Endothelial cell (in vitro differentiated cells): Measurements from ENCODE around the gene ATG5. TPM values are rescaled to one million over a fixed set of nuclear protein-coding genes. Genes with fewer than 3 reads are reported as not detected.

Experiments
- DNase-seq: peaks from one replicate; pipeline ENCODE4 v3.0.0; 2021; ENCODE audit warnings: low spot score
- H3K27ac Mint-ChIP-seq: one replicate; pipeline ENCODE4 v1.8.0; 2021; ENCODE audit warnings: mixed read lengths, inconsistent platforms; ENCODE audit not compliant: unreplicated experiment
- H3K27me3 Mint-ChIP-seq: one replicate; pipeline ENCODE4 v1.8.0; 2021; ENCODE audit warnings: mild to moderate bottlenecking, moderate library complexity, mixed read lengths, inconsistent platforms; ENCODE audit not compliant: unreplicated experiment
- H3K36me3 Mint-ChIP-seq: one replicate; pipeline ENCODE4 v1.8.0; 2021; ENCODE audit warnings: mild to moderate bottlenecking, low read depth, mixed read lengths, inconsistent platforms; ENCODE audit not compliant: unreplicated experiment
- H3K4me1 Mint-ChIP-seq: one replicate; pipeline ENCODE4 v1.8.0; 2021; ENCODE audit warnings: mild to moderate bottlenecking, mixed read lengths, inconsistent platforms; ENCODE audit not compliant: unreplicated experiment
- H3K4me3 Mint-ChIP-seq: one replicate; pipeline ENCODE4 v1.8.0; 2021; ENCODE audit warnings: mild to moderate bottlenecking, mixed read lengths, inconsistent platforms; ENCODE audit not compliant: unreplicated experiment
- H3K9me3 Mint-ChIP-seq: one replicate; pipeline ENCODE4 v1.8.0; 2021; ENCODE audit warnings: mixed read lengths, inconsistent platforms; ENCODE audit not compliant: unreplicated experiment
- total RNA-seq: library from RNA; stranded (reverse); fragmentation: NEBNext Ultra II Directional; extraction: Animal tissue kit (Norgen Biotek cat#: 25700); gene quantifications from one replicate; pipeline ENCODE4 v1.2.1, GENCODE V29; 2021; ENCODE audit not compliant: unreplicated experiment
- TF ChIP-seq, protein P1 (sequence below): fragments of 200-600 bp; sonication (generic); IDR thresholded peaks from one replicate; pipeline ENCODE4 v1.5.0; 2021; ENCODE audit warnings: antibody characterized with exemption; ENCODE audit not compliant: unreplicated experiment

ATG5 gene
- total RNA-seq, 1 donor from 2014 or later: 27.5 TPM

GRCh38 chr6:106324726-106325335 is 729 bp downstream of the ATG5 start:
- DNase-seq: no peak
- H3K36me3 Mint-ChIP-seq: peaks cover 4% of the 10 kb centered on the region
- peaks cover 2% of the 10 kb centered on the region for H3K27me3 Mint-ChIP-seq
- H3K9me3 Mint-ChIP-seq: no peaks in the 10 kb centered on the region
- H3K4me1 Mint-ChIP-seq: peaks cover 18% of the 10 kb centered on the region
- H3K4me3 Mint-ChIP-seq: peak overlapping the region; percentile 95
- TF ChIP-seq, protein P1, sequence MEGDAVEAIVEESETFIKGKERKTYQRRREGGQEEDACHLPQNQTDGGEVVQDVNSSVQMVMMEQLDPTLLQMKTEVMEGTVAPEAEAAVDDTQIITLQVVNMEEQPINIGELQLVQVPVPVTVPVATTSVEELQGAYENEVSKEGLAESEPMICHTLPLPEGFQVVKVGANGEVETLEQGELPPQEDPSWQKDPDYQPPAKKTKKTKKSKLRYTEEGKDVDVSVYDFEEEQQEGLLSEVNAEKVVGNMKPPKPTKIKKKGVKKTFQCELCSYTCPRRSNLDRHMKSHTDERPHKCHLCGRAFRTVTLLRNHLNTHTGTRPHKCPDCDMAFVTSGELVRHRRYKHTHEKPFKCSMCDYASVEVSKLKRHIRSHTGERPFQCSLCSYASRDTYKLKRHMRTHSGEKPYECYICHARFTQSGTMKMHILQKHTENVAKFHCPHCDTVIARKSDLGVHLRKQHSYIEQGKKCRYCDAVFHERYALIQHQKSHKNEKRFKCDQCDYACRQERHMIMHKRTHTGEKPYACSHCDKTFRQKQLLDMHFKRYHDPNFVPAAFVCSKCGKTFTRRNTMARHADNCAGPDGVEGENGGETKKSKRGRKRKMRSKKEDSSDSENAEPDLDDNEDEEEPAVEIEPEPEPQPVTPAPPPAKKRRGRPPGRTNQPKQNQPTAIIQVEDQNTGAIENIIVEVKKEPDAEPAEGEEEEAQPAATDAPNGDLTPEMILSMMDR: no peak
- H3K27ac Mint-ChIP-seq: peak overlapping the region; percentile 76

DNA sequence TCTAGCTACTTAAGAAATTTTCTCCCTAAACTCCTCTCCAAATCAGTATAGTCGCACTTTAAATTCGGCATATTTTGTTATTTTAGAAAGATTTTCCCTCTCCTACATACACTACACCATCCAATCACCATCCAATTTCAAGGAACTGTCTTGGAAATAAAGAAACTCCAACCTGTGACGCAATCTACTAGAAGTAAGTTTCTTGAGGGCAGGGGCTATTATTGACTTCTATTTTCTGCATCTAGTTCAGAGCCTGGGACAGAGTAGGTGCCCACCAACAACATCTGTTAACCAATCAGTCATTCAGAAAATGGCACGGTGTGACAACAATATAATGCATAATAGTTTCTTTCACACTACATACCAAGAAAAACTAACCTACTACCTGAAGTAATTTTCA is 3.6 kb downstream of the ATG5 start:
- H3K4me3 Mint-ChIP-seq: no peak overlapping the region
- no peak for DNase-seq
- peaks cover 18% of the 10 kb centered on the region for H3K4me1 Mint-ChIP-seq
- peaks cover 4% of the 10 kb centered on the region for H3K36me3 Mint-ChIP-seq
- TF ChIP-seq, protein P1: no peak
- H3K27ac Mint-ChIP-seq: no peak overlapping the region
- H3K27me3 Mint-ChIP-seq: peaks cover 2% of the 10 kb centered on the region
- no peaks in the 10 kb centered on the region for H3K9me3 Mint-ChIP-seq

DNA sequence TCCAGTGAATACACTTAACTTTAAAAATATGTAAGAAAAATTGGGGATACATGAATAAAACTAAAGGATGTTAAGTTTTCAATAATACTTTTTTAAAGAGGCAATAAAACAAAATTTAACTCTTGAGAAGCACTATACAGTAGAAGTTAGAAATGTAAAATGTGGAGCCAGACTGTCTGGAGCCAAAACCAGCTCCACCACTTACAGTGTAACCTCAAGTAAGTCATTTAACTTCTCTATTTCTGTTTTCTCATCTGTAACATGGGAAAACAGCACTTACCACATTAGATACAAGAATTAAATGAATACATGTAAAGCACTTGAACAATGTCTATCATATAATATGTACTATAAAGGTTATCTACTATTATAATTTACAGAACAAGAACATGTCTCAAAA is 6.7 kb downstream of the ATG5 start:
- Mint-ChIP-seq H3K4me1 (peaks cover 10% of the 10 kb centered on the region), H3K9me3 (no peaks in the 10 kb centered on the region), H3K36me3 (peaks cover 1% of the 10 kb centered on the region), H3K4me3 (no peak overlapping the region), H3K27me3 (no peaks in the 10 kb centered on the region), H3K27ac (no peak overlapping the region)
- DNase-seq: no peak
- TF ChIP-seq, protein P1: no peak

DNA sequence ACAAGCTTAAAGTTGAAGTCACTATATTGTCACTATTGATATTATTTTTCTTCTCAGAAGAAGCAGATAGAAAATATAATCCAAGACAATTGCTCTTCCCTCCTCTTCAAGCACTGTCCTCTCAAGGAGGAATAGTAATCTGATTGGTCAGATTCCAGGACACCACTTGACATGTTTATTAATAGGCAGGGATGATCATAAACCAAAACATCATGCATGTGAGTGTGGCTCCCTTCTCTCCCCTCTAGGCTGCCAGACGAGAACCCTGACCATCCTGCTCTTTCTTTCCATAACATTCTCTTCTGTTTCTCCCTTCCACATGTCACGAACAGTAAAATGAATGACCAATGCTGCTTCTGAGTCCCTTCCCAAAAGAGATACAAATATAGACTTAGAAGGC is 7.5 kb downstream of the ATG5 start:
- no peaks in the 10 kb centered on the region for H3K27me3 Mint-ChIP-seq
- peaks cover 4% of the 10 kb centered on the region for H3K4me1 Mint-ChIP-seq
- H3K36me3 Mint-ChIP-seq: no peaks in the 10 kb centered on the region
- no peak overlapping the region for H3K4me3 Mint-ChIP-seq
- DNase-seq: no peak
- H3K9me3 Mint-ChIP-seq: no peaks in the 10 kb centered on the region
- TF ChIP-seq, protein P1: no peak
- H3K27ac Mint-ChIP-seq: no peak overlapping the region

DNA sequence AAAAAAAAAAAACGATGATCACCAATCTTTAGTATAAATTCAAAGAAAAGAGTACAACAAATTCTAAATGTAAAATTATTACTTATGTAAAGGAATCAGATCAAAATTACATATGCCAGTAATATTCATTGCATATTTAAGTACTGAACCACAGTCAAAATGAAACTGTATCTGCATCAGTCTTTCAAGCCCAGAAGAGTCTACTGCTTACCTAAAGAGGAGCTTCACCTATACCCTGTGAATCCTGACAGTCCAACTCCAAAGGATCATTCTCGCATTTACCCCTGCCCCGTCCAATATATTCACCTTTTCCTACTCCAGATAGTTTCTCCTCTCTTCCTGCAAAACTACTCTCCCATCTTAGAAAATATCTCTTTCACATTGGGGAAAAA is 9.2 kb downstream of the ATG5 start:
- DNase-seq: no peak
- no peak overlapping the region for H3K27ac Mint-ChIP-seq
- peaks cover 4% of the 10 kb centered on the region for H3K36me3 Mint-ChIP-seq
- H3K4me3 Mint-ChIP-seq: no peak overlapping the region
- H3K9me3 Mint-ChIP-seq: no peaks in the 10 kb centered on the region
- TF ChIP-seq, protein P1: no peak
- H3K27me3 Mint-ChIP-seq: no peaks in the 10 kb centered on the region
- peaks cover 21% of the 10 kb centered on the region for H3K4me1 Mint-ChIP-seq
